Occipital lobe (tissue), 2 donors: Measurements from ENCODE around the gene ARID5B. TPM values are rescaled to one million over a fixed set of nuclear protein-coding genes. Genes with fewer than 3 reads are reported as not detected.

Experiments used
- DNase-seq: peaks from one replicate; lab custom pipeline; 2025; lab: John Stamatoyannopoulos, UW
- total RNA-seq: library from RNA; depleted of rRNA; stranded (reverse); fragments of >200 nt; gene quantifications from one replicate; pipeline ENCODE4 v1.2.3, GENCODE V29; 2014

Gene ARID5B
- total RNA-seq, 1 donor from 2014 or later = 27.6 TPM

GRCh38 chr10:62095181-62096122, 194.0 kb downstream of the ARID5B start:
- no peak for DNase-seq

- no peak for DNase-seq
These were observed 194.9 kb downstream of the ARID5B start for GRCh38 chr10:62096256-62096933.

GRCh38 chr10:62098278-62099121, 197.0 kb downstream of the ARID5B start:
- DNase-seq = no peak

GRCh38 chr10:62099299-62099698, 197.8 kb downstream of the ARID5B start:
- no peak for DNase-seq

GRCh38 chr10:62103857-62104256, 202.4 kb downstream of the ARID5B start:
- no peak for DNase-seq

GRCh38 chr10:62106929-62107519, 205.5 kb downstream of the ARID5B start:
- no peak for DNase-seq

GRCh38 chr10:62108759-62109586, 207.5 kb downstream of the ARID5B start:
- DNase-seq = no peak

GRCh38 chr10:62109587-62110293, 208.2 kb downstream of the ARID5B start:
- no peak for DNase-seq

GRCh38 chr10:62112300-62112699, 210.8 kb downstream of the ARID5B start:
- no peak for DNase-seq

- DNase-seq = no peak
These were observed 211.5 kb downstream of the ARID5B start for GRCh38 chr10:62112963-62113362.

- no peak for DNase-seq
These were observed 212.2 kb downstream of the ARID5B start for GRCh38 chr10:62113680-62114079.

- DNase-seq = no peak
These were observed 213.8 kb downstream of the ARID5B start for GRCh38 chr10:62115321-62115720.

GRCh38 chr10:62115842-62116241, 214.3 kb downstream of the ARID5B start:
- DNase-seq = no peak

GRCh38 chr10:62116896-62117295, 215.4 kb downstream of the ARID5B start:
- no peak for DNase-seq

GRCh38 chr10:62121187-62121530, 219.7 kb downstream of the ARID5B start:
- no peak for DNase-seq

- no peak for DNase-seq
These were observed 226.5 kb downstream of the ARID5B start for GRCh38 chr10:62127975-62128374.

- DNase-seq = no peak
These were observed 229.4 kb downstream of the ARID5B start for GRCh38 chr10:62130948-62131347.

GRCh38 chr10:62131724-62132123, 230.2 kb downstream of the ARID5B start:
- no peak for DNase-seq

GRCh38 chr10:62133618-62134017, 232.1 kb downstream of the ARID5B start:
- DNase-seq = no peak

GRCh38 chr10:62136931-62137330, 235.4 kb downstream of the ARID5B start:
- DNase-seq = no peak
